ENCODE measurements around the gene GCKR.

GCKR gene

DNA sequence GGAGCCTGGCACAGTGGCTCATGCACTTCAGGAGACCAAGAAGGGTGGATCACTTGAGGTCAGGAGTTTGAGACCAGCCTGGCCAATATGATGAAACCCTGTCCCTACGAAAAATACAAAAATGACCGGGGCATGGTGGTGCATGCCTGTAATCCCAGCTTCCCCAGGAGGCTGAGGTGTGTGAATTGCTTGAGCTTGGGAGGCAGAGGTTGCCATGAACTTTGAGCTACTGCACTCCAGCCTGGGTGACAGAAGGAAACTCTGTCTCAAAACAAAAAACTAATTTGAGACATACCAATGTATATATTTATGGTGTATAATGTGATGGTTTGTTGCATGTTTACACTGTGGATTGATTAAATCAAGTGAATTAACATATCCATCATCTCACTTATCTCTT, 64.4 kb downstream of the GCKR start:
- H3K27me3 ChIP-seq = peaks cover 37% of the 10 kb centered on the region
- no peak for TF ChIP-seq CTCF (IDR thresholded peaks at IDR 0.05)
- no peak overlapping the region for H3K27ac ChIP-seq
- no peaks in the 10 kb centered on the region for H3K36me3 ChIP-seq
- H3K4me3 ChIP-seq (ENCODE audit: low read depth in 1 of 2, low read length in 1 of 2) = no peak overlapping the region
- H3K9me3 ChIP-seq = no peaks in the 10 kb centered on the region
- no peaks in the 10 kb centered on the region for H3K4me1 ChIP-seq (ENCODE audit: control insufficient read depth in 1 of 2, insufficient read depth in 1 of 2, low read depth in 1 of 2, low read length in 1 of 2)

DNA sequence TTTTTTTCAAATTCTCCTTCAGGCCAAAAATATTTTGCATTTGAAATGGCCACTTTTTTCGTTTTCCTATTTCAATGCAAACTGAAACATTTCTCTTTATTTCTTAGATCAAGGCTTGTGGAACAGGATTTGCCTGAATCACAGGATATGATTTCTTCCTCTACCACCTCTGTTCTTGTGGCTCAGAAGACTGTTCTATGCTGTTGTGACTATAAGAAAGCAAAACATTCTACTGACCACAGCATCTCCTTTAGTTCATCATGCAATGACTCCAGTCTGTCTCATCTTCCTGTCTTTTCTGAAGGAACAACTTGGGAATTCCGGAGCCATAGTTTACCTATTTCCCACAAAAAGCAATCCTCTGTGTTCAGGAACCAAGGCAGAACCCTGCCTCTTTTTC, 70.0 kb downstream of the GCKR start:
- Histone ChIP-seq H3K4me1 (ENCODE audit: control insufficient read depth in 1 of 2, insufficient read depth in 1 of 2, low read depth in 1 of 2, low read length in 1 of 2) (no peaks in the 10 kb centered on the region), H3K27me3 (peaks cover 67% of the 10 kb centered on the region), H3K27ac (no peak overlapping the region), H3K9me3 (no peaks in the 10 kb centered on the region), H3K4me3 (ENCODE audit: low read depth in 1 of 2, low read length in 1 of 2) (no peak overlapping the region), H3K36me3 (no peaks in the 10 kb centered on the region)
- no peak for TF ChIP-seq CTCF (IDR thresholded peaks at IDR 0.05)

DNA sequence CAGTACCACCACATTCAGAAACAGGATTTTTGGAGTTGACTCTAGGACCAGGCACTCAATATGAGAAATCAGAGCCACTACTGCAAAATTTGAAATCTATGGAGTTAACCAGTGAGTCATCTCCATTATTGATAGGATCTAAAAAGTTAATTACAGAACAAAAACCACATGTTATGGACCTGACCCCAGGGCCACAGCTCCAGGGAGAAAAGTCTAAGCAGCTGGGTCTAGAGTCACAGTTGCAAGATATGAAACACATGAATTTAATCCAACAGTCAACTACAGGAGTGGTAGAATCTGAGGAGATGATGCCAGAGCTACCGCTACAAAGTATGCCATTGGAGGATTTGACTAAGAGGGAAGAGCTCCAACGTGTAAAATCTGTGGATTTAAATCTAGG, 72.8 kb downstream of the GCKR start:
- peaks cover 80% of the 10 kb centered on the region for H3K27me3 ChIP-seq
- no peak for TF ChIP-seq CTCF (IDR thresholded peaks at IDR 0.05)

GRCh38 chr2:27571197-27571596, 74.6 kb downstream of the GCKR start:
- H3K27me3 ChIP-seq = peaks cover 62% of the 10 kb centered on the region
- H3K4me3 ChIP-seq (ENCODE audit: low read depth in 1 of 2, low read length in 1 of 2) = no peak overlapping the region
- H3K9me3 ChIP-seq = no peaks in the 10 kb centered on the region
- H3K27ac ChIP-seq = no peak overlapping the region
- no peaks in the 10 kb centered on the region for H3K36me3 ChIP-seq
- H3K4me1 ChIP-seq (ENCODE audit: control insufficient read depth in 1 of 2, insufficient read depth in 1 of 2, low read depth in 1 of 2, low read length in 1 of 2) = no peaks in the 10 kb centered on the region
- TF ChIP-seq CTCF (IDR thresholded peaks at IDR 0.05) = no peak

More for the DNA sequence above, 72.8 kb downstream of the GCKR start:
- Histone ChIP-seq H3K27ac (no peak overlapping the region), H3K4me3 (ENCODE audit: low read depth in 1 of 2, low read length in 1 of 2) (no peak overlapping the region), H3K9me3 (no peaks in the 10 kb centered on the region), H3K36me3 (no peaks in the 10 kb centered on the region), H3K4me1 (ENCODE audit: control insufficient read depth in 1 of 2, insufficient read depth in 1 of 2, low read depth in 1 of 2, low read length in 1 of 2) (no peaks in the 10 kb centered on the region)

GRCh38 chr2:27571681-27572080, 75.0 kb downstream of the GCKR start:
- peaks cover 58% of the 10 kb centered on the region for H3K27me3 ChIP-seq
- no peaks in the 10 kb centered on the region for H3K4me1 ChIP-seq (ENCODE audit: control insufficient read depth in 1 of 2, insufficient read depth in 1 of 2, low read depth in 1 of 2, low read length in 1 of 2)
- H3K4me3 ChIP-seq (ENCODE audit: low read depth in 1 of 2, low read length in 1 of 2) = no peak overlapping the region
- H3K36me3 ChIP-seq = no peaks in the 10 kb centered on the region
- TF ChIP-seq CTCF (IDR thresholded peaks at IDR 0.05) = no peak
- H3K9me3 ChIP-seq = no peaks in the 10 kb centered on the region
- H3K27ac ChIP-seq = no peak overlapping the region

DNA sequence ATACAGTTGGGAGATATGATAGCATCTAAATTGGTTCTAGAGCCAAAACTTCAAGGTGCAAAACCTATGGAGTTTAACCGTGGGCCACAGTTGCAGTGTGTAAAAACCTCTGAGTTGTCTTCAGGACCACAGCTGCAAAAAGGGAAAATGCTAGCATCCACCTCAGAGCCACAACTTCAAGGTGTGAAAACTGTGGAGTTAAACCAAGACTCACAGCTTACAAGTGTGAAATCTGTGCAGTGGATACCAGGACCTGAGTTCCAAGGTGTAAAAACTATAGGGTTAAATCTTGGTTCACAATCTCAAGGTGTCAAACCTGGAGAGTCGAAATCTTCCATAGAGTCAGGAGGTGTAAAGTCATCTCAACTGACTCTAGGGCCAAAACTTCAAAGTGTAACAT, 75.8 kb downstream of the GCKR start:
- TF ChIP-seq CTCF (IDR thresholded peaks at IDR 0.05) = no peak
- Histone ChIP-seq H3K36me3 (no peaks in the 10 kb centered on the region), H3K4me3 (ENCODE audit: low read depth in 1 of 2, low read length in 1 of 2) (no peak overlapping the region), H3K27me3 (peaks cover 53% of the 10 kb centered on the region), H3K4me1 (ENCODE audit: control insufficient read depth in 1 of 2, insufficient read depth in 1 of 2, low read depth in 1 of 2, low read length in 1 of 2) (no peaks in the 10 kb centered on the region), H3K9me3 (no peaks in the 10 kb centered on the region), H3K27ac (no peak overlapping the region)

Measured in neutrophil (primary cell).